ENCODE data around the gene JARID2. TPM values are rescaled to one million over a fixed set of nuclear protein-coding genes. Genes with fewer than 3 reads are reported as not detected.

Gene JARID2
- polyA plus RNA-seq, 3 donors: 29.0 to 36.4 (median 30.9) TPM

- no peak for DNase-seq (ENCODE audit: extremely low read depth in 1 of 11, low read depth in 9 of 11, low spot score in 4 of 11)
Measured at GRCh38 chr6:15453186-15453585, 207.3 kb downstream of the JARID2 start.

DNA sequence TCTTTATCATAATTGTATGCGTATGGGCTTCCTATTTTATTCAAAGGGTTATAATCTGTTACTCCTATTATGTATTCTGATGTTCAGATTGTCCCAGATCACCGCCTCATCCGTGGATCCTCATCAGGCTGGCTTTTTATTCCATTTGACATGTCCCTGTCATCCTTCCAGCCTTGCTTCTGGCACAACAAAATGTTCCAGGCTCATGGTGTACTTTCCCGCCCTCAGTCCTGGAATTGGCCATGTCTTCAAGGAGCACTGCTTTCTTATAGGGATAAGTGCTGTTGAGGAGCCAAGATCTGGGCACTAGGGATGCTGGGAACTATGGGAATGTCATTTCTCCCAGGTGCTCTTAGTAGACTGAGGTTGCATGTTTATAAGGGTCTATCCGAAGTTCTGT lies 207.8 kb downstream of the JARID2 start:
- no peak for DNase-seq (ENCODE audit: extremely low read depth in 1 of 11, low read depth in 9 of 11, low spot score in 4 of 11)

- no peak for DNase-seq (ENCODE audit: extremely low read depth in 1 of 11, low read depth in 9 of 11, low spot score in 4 of 11)
Measured at GRCh38 chr6:15456422-15456821, 210.6 kb downstream of the JARID2 start.

DNA sequence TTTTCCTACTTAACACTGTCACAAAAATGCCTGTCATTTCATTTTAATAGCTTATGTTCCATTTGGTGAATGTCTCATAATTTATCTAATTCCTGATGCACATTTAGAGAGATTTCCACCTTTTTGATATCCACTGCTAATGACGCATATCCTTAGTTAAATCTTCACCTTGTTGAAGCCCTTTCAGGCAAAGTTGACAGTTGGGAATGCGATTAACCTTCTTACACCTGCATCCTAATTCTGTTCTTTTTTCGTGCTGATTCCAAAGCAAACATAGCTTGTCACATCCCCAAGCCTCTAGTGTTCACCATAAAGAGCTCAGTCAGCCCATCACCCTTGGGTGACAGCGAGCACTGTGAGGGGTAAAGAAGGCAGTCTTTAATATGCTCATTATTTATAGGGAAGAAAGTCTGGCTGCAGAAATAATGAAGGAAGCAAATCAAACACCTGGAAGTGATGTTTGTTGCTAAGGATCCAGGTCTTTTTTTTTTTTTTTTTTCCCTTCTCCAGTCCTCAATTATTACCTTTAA lies 211.3 kb downstream of the JARID2 start:
- DNase-seq (ENCODE audit: extremely low read depth in 1 of 11, low read depth in 9 of 11, low spot score in 4 of 11): no peak

- no peak for DNase-seq (ENCODE audit: extremely low read depth in 1 of 11, low read depth in 9 of 11, low spot score in 4 of 11)
Measured at GRCh38 chr6:15458021-15458459, 212.2 kb downstream of the JARID2 start.

- no peak for DNase-seq (ENCODE audit: extremely low read depth in 1 of 11, low read depth in 9 of 11, low spot score in 4 of 11)
Measured at GRCh38 chr6:15460110-15460727, 214.3 kb downstream of the JARID2 start.

DNA sequence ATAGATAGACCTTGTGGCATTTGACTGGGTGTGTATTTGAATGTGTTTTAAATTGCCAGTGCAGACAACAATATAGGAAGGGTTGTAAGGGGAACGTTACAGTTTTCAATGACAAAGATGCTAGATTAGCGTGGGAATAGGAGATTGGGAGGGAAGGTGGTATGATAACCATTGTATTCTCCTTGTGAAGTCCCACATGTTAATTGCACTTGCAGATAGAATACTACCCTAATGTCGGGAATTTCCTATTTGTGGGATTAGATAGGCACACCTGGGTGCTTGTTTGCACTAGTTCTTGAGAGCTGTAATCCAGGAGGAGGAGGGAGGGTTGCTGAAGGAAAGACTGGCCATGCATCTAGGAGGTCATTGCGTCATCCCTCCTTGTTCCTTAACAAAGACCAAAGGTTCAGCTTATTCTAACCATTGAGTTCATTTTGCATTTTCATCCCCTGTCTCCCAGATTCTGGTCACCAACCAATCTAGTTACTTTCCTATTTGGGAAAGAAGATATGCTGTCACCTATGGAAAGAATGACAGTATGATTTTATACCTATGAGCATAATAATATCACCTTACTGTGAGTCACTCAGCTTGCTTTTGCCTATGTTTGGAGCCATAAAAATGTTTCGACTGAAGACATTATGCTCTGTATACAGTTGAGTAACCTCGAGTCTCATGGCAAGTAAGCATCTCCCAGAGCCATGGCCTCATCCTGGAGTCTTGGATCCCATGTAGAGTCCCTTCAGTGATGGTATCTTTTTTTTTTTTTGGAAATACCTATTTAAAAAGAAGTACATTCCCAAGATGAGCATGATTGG lies 215.5 kb downstream of the JARID2 start:
- DNase-seq (ENCODE audit: extremely low read depth in 1 of 11, low read depth in 9 of 11, low spot score in 4 of 11): no peak

GRCh38 chr6:15462256-15462655 lies 216.4 kb downstream of the JARID2 start:
- no peak for DNase-seq (ENCODE audit: extremely low read depth in 1 of 11, low read depth in 9 of 11, low spot score in 4 of 11)

DNA sequence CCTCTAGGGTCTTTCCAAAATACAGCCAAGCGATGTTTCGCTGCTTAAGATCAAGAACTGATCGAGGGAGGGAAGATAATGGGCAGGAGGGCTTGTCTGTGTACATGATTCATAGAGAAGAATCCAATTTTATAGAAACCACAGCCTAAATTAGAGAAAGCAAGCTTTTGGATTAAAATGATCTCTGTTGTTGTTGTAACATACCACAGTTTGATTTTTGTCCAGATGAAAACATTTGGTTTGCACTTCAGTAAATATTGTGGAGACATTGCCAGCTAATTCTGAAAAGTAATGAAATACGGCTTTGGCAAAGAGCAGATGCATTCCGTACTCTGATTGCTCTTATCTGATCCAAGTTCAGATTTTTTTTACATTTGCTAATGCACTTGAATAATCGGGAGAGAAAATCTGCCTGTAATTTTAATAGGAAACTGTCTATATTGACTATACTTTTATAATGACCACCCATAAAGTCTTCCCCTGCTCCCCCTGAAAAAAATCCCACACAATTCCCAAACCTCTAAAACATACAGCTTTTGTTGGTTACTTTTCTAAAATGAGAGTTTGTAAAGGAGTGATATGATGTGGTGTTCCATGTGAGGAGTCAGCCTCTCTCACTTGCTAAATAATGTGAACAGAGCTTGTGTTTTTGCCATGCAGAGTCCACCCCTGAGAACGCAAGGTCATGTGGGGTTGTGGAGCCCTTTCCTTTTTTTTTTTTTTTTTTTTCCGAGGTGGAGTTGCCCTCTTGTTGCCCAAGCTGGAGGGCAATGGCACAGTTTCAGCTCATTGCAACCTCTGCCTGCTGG lies 217.1 kb downstream of the JARID2 start:
- DNase-seq (ENCODE audit: extremely low read depth in 1 of 11, low read depth in 9 of 11, low spot score in 4 of 11): no peak

DNA sequence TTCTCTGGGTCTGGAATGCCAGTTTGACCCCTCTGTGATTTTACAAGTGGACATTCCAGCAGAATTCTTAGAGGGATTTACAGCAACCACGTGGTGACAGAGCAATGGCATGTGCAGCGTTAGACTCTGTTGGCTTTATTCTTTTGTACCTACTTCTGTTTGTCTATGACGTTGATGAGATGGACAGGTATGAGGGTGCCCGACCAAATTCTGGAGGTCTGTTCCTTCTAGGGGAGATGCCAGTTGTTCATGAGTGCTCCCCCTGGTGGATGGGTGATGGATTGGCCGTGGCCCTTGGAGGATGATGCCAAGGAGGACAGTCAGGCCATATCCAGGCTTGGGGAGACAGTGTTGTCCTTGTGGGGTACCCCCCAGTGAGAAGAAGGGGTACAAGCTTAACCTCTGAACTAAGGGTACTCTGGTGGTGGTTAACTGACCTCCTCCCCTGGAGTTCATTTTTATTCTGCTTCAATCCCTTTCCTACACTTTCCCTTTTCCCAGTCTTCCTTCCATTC lies 218.4 kb downstream of the JARID2 start:
- no peak for DNase-seq (ENCODE audit: extremely low read depth in 1 of 11, low read depth in 9 of 11, low spot score in 4 of 11)

- no peak for DNase-seq (ENCODE audit: extremely low read depth in 1 of 11, low read depth in 9 of 11, low spot score in 4 of 11)
Measured at GRCh38 chr6:15465212-15465611, 219.3 kb downstream of the JARID2 start.

DNA sequence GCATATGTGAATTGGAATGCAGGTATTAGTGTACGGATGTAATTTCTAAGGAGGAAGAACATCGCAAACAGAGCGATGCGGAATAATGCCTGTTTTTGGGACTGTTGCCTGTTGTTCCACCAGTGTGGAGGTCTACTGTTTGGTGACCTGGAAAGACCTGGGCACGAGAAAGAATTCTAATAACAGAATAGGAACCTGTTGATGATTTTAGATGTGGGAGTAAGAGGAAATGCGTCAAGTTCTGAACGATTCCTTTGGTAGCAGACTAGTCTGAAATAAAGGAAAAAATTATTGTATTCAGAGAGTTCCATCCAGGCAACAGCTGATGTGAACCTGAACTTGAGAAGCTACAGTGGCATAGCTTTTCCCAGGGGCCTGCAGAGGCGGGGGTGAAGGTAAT lies 224.9 kb downstream of the JARID2 start:
- DNase-seq (ENCODE audit: extremely low read depth in 1 of 11, low read depth in 9 of 11, low spot score in 4 of 11): no peak

DNA sequence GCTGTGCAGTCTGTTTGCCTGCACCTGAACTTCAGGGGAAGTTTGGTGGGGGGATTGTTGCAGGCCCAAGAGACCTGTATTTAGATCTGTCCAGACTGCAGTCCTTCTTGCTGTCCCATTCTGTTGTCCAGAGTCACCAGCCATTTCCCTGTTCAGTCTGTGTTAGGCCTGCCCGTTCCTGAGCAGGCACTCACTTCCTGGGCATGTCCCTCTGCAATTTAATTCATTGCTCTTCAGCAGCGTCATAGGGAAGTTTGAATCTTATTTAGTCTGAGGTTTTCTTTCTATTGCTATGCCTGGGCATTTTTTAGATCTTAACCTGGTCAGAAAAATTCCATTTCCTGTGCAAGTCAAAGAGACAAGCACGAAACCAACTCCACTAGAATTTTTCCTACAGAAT lies 226.8 kb downstream of the JARID2 start:
- no peak for DNase-seq (ENCODE audit: extremely low read depth in 1 of 11, low read depth in 9 of 11, low spot score in 4 of 11)

DNA sequence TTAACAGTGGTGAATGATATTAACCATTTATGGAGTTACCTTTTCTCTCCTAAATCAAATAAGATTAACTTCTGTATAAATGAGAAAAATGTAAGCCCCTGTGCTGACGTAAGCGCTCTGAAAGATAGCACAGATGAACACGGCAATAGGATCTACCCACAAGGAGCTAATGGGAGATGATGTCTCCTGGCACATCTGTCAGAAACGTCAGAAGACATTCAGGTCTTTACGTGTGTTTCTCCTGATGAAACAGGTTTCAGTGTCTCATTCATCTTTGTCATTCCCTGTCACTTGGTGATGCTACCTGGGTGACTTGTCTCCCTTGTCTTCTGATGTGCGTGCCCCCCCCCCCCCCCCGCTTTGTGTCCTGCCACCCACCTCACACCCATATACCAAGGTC lies 227.3 kb downstream of the JARID2 start:
- DNase-seq (ENCODE audit: extremely low read depth in 1 of 11, low read depth in 9 of 11, low spot score in 4 of 11): no peak

DNA sequence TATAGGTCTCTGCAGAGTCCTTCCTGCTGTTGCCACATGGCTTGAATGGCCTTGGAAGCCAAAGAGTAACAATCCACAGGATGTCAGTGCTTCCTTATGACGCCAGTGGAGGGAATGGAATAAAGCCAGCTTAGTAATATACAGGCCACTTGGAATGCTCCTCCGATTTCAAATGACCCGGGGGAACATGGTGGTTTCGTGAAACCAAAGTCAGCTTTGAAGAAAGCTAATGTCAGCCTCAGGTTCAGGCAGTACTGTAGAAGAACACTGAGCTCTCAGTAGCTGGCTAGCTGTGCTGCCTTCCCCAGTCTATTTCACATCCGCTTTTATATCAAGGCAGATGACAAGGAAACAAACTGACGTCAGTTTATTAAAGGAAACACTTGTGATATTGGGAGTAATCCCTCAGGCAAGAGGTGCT lies 227.9 kb downstream of the JARID2 start:
- DNase-seq (ENCODE audit: extremely low read depth in 1 of 11, low read depth in 9 of 11, low spot score in 4 of 11): no peak

DNA sequence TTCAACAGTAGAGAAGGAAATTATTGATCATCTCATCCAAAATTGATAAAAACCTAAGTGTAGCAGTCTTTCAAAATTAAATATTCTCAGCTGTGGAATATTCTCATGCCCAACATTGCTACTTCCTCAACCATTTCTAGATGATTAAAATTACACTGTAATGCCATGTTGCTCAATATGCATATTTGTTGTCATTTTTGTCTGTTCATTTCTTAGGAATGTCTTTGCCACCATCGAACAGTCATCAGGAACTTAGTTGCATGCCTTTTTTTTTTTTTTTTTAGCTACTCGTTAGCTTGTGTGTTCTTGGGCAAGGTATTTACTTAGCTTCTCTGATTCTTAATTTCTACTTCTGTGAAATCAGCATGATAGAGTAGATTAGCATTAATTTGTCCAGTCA lies 228.3 kb downstream of the JARID2 start:
- no peak for DNase-seq (ENCODE audit: extremely low read depth in 1 of 11, low read depth in 9 of 11, low spot score in 4 of 11)

- no peak for DNase-seq (ENCODE audit: extremely low read depth in 1 of 11, low read depth in 9 of 11, low spot score in 4 of 11)
Measured at GRCh38 chr6:15475261-15475660, 229.4 kb downstream of the JARID2 start.

- no peak for DNase-seq (ENCODE audit: extremely low read depth in 1 of 11, low read depth in 9 of 11, low spot score in 4 of 11)
Measured at GRCh38 chr6:15475872-15476271, 230.0 kb downstream of the JARID2 start.

- no peak for DNase-seq (ENCODE audit: extremely low read depth in 1 of 11, low read depth in 9 of 11, low spot score in 4 of 11)
Measured at GRCh38 chr6:15476631-15477380, 230.9 kb downstream of the JARID2 start.
